GM12873 (cell line): ENCODE measurements around the gene AGK.

Source experiments
- TF ChIP-seq, protein P1 (sequence below): IDR thresholded peaks from 2 replicates; pipeline ENCODE4 v1.5.1; 2012; ENCODE audit warnings: low read depth, mild to moderate bottlenecking, moderate library complexity, low read length, control low read depth; ENCODE audit not compliant: insufficient read depth; ENCODE audit errors: missing control alignments

AGK gene

DNA sequence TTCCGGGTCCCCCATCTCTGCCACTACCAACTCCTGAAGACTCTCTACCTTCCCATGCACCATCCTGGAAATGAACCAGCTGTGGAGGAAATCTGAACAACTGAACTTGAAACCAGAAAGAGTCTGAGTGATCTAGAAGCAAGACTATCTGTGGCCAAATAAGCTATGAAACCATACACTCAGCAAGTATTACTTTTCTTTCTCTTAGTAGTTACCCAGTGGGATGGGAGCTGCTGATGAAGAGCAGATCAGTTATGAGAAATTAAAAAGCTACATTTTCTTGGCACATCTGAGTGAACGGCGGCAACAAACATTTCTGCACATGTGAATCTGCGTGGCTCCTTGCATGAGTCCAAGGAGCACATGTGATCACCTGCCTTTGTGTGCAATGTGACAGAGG is 31.6 kb upstream of the AGK start:
- TF ChIP-seq, protein P1, sequence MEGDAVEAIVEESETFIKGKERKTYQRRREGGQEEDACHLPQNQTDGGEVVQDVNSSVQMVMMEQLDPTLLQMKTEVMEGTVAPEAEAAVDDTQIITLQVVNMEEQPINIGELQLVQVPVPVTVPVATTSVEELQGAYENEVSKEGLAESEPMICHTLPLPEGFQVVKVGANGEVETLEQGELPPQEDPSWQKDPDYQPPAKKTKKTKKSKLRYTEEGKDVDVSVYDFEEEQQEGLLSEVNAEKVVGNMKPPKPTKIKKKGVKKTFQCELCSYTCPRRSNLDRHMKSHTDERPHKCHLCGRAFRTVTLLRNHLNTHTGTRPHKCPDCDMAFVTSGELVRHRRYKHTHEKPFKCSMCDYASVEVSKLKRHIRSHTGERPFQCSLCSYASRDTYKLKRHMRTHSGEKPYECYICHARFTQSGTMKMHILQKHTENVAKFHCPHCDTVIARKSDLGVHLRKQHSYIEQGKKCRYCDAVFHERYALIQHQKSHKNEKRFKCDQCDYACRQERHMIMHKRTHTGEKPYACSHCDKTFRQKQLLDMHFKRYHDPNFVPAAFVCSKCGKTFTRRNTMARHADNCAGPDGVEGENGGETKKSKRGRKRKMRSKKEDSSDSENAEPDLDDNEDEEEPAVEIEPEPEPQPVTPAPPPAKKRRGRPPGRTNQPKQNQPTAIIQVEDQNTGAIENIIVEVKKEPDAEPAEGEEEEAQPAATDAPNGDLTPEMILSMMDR: no peak

DNA sequence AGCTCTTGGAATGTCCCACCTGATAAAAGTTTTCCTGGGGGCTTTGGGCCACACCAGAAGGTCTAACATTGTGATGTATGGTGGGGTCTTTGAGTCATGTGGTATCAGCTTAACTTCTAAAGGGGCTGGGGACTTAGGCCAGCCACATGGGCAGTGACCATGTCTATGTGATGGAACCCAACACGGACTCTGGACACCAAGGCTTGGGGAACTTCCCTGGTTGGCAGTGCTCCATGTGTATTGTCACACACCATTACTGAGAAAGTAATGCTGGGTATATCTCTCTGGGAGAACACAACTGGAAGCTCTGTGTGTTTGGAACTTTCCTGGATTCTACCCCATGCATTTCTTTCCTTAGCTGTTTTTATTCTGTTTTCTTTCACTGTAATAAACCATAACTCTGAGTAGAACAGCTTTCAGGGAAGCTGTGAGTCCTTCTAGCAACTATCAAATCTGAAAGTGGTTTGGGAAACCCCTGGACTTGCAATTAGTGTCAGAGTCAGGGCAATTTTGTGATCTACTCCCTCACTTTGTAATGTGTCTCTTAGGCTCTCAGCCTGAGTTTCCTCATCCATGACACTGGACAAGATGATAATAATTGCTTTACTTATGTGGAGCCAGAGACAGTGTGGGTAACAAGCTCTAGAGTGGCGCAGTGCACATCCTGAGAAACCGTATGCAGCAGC is 28.4 kb upstream of the AGK start:
- TF ChIP-seq, protein P1: no peak

DNA sequence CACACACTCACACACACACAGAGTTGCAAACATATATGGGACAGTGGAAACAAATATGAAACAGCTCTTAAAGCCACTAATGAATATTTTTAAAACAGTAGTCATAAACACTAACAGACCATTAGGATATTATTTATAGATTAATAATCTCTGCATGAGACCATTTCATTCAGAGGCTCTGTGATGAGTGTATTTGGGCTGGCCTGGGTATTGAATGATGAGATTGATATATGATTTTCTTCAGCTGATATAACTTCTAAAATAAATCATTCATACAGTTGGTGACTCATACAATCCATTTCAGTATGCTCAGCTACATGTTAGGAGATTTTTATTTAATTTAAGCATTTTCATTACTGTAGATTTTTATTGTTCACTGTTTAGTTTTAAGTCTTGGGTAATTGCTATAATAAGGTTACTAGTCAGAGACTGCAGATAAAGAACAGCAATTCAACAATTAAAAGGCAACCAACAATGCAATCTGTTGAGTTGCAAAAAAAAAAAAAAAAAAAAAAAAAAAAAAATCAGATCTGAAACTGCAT is 25.2 kb upstream of the AGK start:
- TF ChIP-seq, protein P1: no peak

DNA sequence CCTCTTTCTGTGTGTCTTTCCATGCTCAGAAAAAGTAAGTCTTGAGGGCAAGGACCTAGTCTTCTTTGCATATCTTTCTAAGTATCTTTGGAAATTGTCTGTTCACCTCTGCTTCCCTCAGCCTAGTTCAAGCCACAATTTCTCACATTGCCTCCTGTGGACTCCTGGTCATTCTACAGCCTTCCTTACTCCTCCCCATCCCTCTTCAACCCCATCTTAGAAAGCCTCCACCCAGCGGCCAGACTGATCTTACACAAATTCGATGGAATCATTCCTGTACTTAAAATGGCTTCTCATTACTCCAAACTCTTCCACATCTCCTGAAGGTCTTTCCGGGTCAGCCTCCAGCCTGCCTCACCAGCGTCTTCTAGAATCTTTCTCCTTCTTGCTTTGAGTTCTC is 24.1 kb upstream of the AGK start:
- TF ChIP-seq, protein P1: no peak

DNA sequence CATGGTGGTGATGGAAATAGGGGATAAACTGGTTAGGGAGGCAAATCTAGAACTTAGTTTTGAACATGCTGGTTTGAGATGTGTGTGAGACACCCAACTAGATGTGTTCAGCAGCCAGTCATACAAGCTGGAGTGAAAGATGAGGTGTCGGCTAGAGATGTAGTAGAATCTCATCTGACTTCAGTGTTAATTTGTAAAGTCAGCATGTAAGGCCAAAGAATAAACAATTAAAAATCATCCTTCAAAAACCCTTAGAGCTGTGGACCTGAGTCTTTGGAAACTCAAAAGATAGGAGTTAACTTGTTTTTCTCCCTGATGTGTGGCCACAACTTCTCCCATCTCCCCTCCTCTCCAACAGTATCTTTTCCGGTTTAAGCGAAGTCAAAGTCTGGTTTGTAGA is 22.8 kb upstream of the AGK start:
- TF ChIP-seq, protein P1: no peak

DNA sequence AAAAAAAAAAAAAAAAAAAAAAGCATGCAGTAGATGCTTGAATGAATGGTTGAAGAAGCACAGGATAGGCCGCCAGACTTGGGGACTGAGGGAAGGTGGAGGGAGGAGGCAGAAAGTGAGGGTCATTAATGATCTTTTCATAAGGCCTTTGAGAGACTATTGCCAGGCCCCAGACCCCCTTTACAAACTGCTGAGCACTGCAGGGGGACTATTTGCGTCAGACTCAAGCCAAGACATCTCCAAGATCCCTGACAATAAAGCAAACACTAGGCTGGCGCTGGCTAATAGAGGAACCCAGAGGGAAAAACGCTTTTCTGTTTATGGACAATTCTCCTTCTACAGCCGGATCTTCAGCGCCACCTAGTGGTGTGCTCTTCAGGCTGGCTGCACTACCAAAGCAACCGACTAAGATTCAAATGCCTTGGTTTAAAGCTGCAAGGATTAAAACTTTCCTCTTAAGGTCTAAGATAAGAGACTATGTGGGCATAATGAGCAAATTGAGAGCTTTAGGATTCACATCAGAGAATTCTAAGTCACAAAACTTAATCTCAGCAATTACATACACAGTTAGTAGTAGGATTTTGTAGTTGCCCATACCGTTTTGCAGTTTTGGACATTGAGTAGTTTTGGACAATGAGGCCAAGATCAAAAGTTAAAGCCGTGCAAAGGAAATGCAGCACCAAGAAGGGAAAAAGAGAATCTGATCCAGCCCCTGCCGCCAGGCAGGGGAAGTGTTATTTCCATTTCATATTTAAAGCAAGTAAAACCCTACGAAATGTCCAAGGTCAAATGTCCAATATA is 17.9 kb upstream of the AGK start:
- TF ChIP-seq, protein P1: peak; percentile 97

DNA sequence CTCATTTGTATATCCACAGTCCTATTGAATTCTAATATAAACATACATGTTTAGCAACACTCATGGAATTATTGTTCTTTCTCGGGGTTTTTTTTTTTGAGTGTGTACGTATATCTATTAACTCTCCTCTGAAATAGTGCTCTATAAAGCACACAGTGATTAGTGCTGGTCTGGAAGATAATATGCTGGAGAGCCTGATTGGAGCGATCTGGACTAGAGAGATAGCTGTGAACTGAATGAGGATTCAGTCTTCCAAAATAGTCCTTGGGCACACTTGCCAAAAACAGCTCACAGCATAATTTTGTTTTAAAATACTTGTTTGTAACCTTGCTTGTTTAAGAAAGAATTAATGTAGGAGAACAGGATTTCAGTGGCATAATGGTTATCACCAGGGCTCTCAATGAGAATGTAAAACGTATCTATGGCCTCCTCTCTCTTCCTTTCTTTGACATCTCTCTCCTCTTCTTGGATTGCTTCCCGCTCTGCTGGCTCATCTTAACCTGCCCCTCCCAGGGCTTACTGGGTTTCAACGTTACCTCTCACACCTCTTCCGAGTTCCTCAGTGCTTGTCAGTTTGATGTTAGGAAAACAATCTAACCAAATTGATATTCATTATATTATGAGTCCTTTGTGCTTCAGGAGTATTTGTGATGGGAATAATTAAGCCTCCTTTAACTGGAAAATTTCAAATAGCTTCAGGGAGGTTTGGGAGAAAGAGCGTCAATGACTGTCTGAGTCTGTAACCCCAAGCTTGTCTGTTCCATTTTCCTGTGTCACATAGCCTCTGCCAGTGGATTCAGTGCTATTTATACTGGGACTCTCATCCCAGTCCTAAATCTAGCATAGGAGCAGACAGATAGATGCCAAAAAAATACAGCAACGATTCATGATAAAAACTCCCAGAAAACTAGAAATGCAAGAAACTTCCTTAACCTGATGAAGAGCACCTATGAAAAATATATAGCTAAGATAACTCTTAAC is 16.2 kb upstream of the AGK start:
- TF ChIP-seq, protein P1: no peak
